Spinal cord (tissue), 10 donors: ENCODE data around the gene ARCN1. TPM values are rescaled to one million over a fixed set of nuclear protein-coding genes. Genes with fewer than 3 reads are reported as not detected.
"Not testable (repeated sequence)": the region's sequence is repeated elsewhere in the genome, so short reads cannot be mapped to it uniquely, and the experiment has no call there.

Experiments used
- DNase-seq, 6 donors: peaks; one replicate each; pipeline versions ENCODE4 v3.0.0 to v3.0.0-alpha.2; 2013 to 2015; ENCODE audit warnings: low spot score in 6 of 6, low read depth in 4 of 6
- H3K27ac ChIP-seq: one replicate; pipeline ENCODE4 v1.5.1; 2013; ENCODE audit warnings: low read depth, low read length, control low read depth
- H3K27me3 ChIP-seq: one replicate; pipeline ENCODE4 v1.6.1; 2013; ENCODE audit warnings: low read length; ENCODE audit not compliant: control insufficient read depth, insufficient read depth
- H3K36me3 ChIP-seq: one replicate; pipeline ENCODE4 v1.6.1; 2013; ENCODE audit warnings: low read length; ENCODE audit not compliant: control insufficient read depth, insufficient read depth
- H3K4me1 ChIP-seq: one replicate; pipeline ENCODE4 v1.6.1; 2013; ENCODE audit warnings: low read length; ENCODE audit not compliant: control insufficient read depth, insufficient read depth
- H3K4me3 ChIP-seq: one replicate; pipeline ENCODE4 v1.5.1; 2013; ENCODE audit warnings: low read depth, low read length, control low read depth
- H3K9me3 ChIP-seq: one replicate; pipeline ENCODE4 v1.6.1; 2013; ENCODE audit warnings: low read length; ENCODE audit not compliant: control insufficient read depth, insufficient read depth
- WGBS: methylation state at CpG from one replicate; pipeline ENCODE4 v1.1.5; 2013; ENCODE audit warnings: missing lambda C conversion rate; ENCODE audit not compliant: insufficient coverage; 5-methylcytosine and 5-hydroxymethylcytosine counted together
- polyA plus RNA-seq, 2 donors: library from polyadenylated mRNA; unstranded; fragments of 120-200 nt; gene quantifications; one replicate each; pipeline ENCODE4 v1.2.1, GENCODE V29; 2013; ENCODE audit not compliant: insufficient read length in 2 of 2
- total RNA-seq, 2 donors: library from RNA; depleted of rRNA in 1 of 2; stranded (reverse); fragments of 120-200 nt in 1 of 2; fragments of >200 nt in 1 of 2; gene quantifications; one replicate each; pipeline versions ENCODE4 v1.2.3 to v1.2.4, GENCODE V29; 2013 to 2014
- donor health status: healthy.

The ARCN1 gene
- total and polyA plus RNA-seq, 4 donors: 98.4 to 131 (median 118) TPM

GRCh38 chr11:118571701-118572060 is 528 bp upstream of the ARCN1 start:
- 55% methylated on average over 4 of the region's 15 CpGs for WGBS
- Histone ChIP-seq H3K27ac (peak overlapping the region; percentile 98), H3K4me3 (peak overlapping the region; percentile 93)
- not testable (repeated sequence) for H3K36me3 ChIP-seq, H3K27me3 ChIP-seq, H3K4me1 ChIP-seq, H3K9me3 ChIP-seq
- DNase-seq: peak in 2 of 6 donors; percentile 17 to 26

- no peaks in the 10 kb centered on the region for H3K9me3 ChIP-seq
- DNase-seq: peak in 3 of 6 donors; percentile 19 to 36 (median 36)
- 0% methylated on average over 2 of the region's 10 CpGs for WGBS
Observed at GRCh38 chr11:118572981-118573550, 857 bp downstream of the ARCN1 start.

GRCh38 chr11:118574636-118575035 is 2.4 kb downstream of the ARCN1 start:
- WGBS: 100% methylated on average over 4 of the region's 7 CpGs
- H3K9me3 ChIP-seq: no peaks in the 10 kb centered on the region
- peaks cover 8% of the 10 kb centered on the region for H3K4me1 ChIP-seq
- peaks cover 6% of the 10 kb centered on the region for H3K36me3 ChIP-seq
- H3K27ac ChIP-seq: no peak overlapping the region
- H3K27me3 ChIP-seq: no peaks in the 10 kb centered on the region
- H3K4me3 ChIP-seq: no peak overlapping the region
- no peak for DNase-seq

More at GRCh38 chr11:118572981-118573550, 857 bp downstream of the ARCN1 start:
- Histone ChIP-seq H3K27ac (peak overlapping the region; percentile 98), H3K36me3 (peaks cover 6% of the 10 kb centered on the region), H3K4me3 (peak overlapping the region; percentile 93), H3K4me1 (peaks cover 8% of the 10 kb centered on the region), H3K27me3 (no peaks in the 10 kb centered on the region)

- H3K4me1 ChIP-seq, H3K27me3 ChIP-seq, DNase-seq, H3K9me3 ChIP-seq, H3K27ac ChIP-seq, H3K4me3 ChIP-seq: not testable (repeated sequence)
- peaks cover 15% of the 10 kb centered on the region for H3K36me3 ChIP-seq
Observed at GRCh38 chr11:118577995-118578394, 5.8 kb downstream of the ARCN1 start.

GRCh38 chr11:118581057-118581456 is 8.8 kb downstream of the ARCN1 start:
- Histone ChIP-seq H3K4me3 (no peak overlapping the region), H3K4me1 (no peaks in the 10 kb centered on the region)

GRCh38 chr11:118587952-118588351 is 15.7 kb downstream of the ARCN1 start:
- 100% methylated on average over 1 of the region's 1 CpG for WGBS

More at GRCh38 chr11:118581057-118581456, 8.8 kb downstream of the ARCN1 start:
- no peaks in the 10 kb centered on the region for H3K27me3 ChIP-seq
- peaks cover 43% of the 10 kb centered on the region for H3K36me3 ChIP-seq
- H3K27ac ChIP-seq: no peak overlapping the region
- no CpG with 5 or more reads among the region's 6 CpGs for WGBS
- DNase-seq: no peak
- H3K9me3 ChIP-seq: no peaks in the 10 kb centered on the region

GRCh38 chr11:118592616-118593367 is 20.6 kb downstream of the ARCN1 start:
- Histone ChIP-seq H3K36me3 (peaks cover 65% of the 10 kb centered on the region), H3K4me1 (peaks cover 6% of the 10 kb centered on the region), H3K27ac (peak overlapping the region; percentile 76), H3K27me3 (no peaks in the 10 kb centered on the region), H3K9me3 (no peaks in the 10 kb centered on the region), H3K4me3 (no peak overlapping the region)
- peak in 1 of 6 donors; percentile 55 for DNase-seq
- no CpG with 5 or more reads among the region's 2 CpGs for whole genome bisulfite sequencing

More at GRCh38 chr11:118587952-118588351, 15.7 kb downstream of the ARCN1 start:
- no peak for DNase-seq
- H3K9me3 ChIP-seq: no peaks in the 10 kb centered on the region
- no peaks in the 10 kb centered on the region for H3K27me3 ChIP-seq
- peaks cover 1% of the 10 kb centered on the region for H3K4me1 ChIP-seq
- H3K27ac ChIP-seq: no peak overlapping the region
- no peak overlapping the region for H3K4me3 ChIP-seq
- H3K36me3 ChIP-seq: peaks cover 70% of the 10 kb centered on the region

GRCh38 chr11:118594984-118595383 is 22.8 kb downstream of the ARCN1 start:
- not testable (repeated sequence) for H3K4me1 ChIP-seq, H3K9me3 ChIP-seq, H3K4me3 ChIP-seq, H3K27me3 ChIP-seq, H3K27ac ChIP-seq
- WGBS: no CpG with 5 or more reads among the region's 5 CpGs
- DNase-seq: peak in 2 of 6 donors; percentile 60 to 76
- H3K36me3 ChIP-seq: peaks cover 65% of the 10 kb centered on the region

GRCh38 chr11:118596224-118597146 is 24.3 kb downstream of the ARCN1 start:
- H3K9me3 ChIP-seq: no peaks in the 10 kb centered on the region
- no peak overlapping the region for H3K27ac ChIP-seq
- no peaks in the 10 kb centered on the region for H3K27me3 ChIP-seq
- no peak overlapping the region for H3K4me3 ChIP-seq
- peaks cover 61% of the 10 kb centered on the region for H3K36me3 ChIP-seq
- WGBS: 95% methylated on average over 11 of the region's 16 CpGs
- no peak for DNase-seq
- peaks cover 6% of the 10 kb centered on the region for H3K4me1 ChIP-seq
